Omental fat pad (tissue), 4 donors: ENCODE data around the gene KRCC1. TPM values are rescaled to one million over a fixed set of nuclear protein-coding genes. Genes with fewer than 3 reads are reported as not detected.
"Not testable (repeated sequence)": the region's sequence is repeated elsewhere in the genome, so short reads cannot be mapped to it uniquely, and the experiment has no call there.

ENCODE experiments used
- ATAC-seq: fragments of 150-250 bp; one replicate; pipeline ENCODE4 v1.9.1; 2016; ENCODE audit warnings: mild to moderate bottlenecking, moderate library complexity; ENCODE audit not compliant: low FRiP score
- DNase-seq: peaks from one replicate; pipeline ENCODE4 v3.0.0-alpha.2; 2019; ENCODE audit warnings: low spot score
- total RNA-seq, 4 donors: library from RNA; depleted of rRNA; stranded (reverse); fragments of >200 nt; gene quantifications; one replicate each; pipeline ENCODE4 v1.1.0, GENCODE V29; 2016
- TF ChIP-seq, protein P1 (sequence below), 3 donors: fragments of 450-650 bp; IDR thresholded peaks; one replicate each; pipeline ENCODE4 v1.5.1; 2016 to 2017; ENCODE audit warnings: antibody characterized with exemption in 3 of 3, mild to moderate bottlenecking in 3 of 3, moderate library complexity in 2 of 3

Gene KRCC1
- total RNA-seq, 4 donors from 2014 or later = 12.2 to 37.8 (median 26.1) TPM

DNA sequence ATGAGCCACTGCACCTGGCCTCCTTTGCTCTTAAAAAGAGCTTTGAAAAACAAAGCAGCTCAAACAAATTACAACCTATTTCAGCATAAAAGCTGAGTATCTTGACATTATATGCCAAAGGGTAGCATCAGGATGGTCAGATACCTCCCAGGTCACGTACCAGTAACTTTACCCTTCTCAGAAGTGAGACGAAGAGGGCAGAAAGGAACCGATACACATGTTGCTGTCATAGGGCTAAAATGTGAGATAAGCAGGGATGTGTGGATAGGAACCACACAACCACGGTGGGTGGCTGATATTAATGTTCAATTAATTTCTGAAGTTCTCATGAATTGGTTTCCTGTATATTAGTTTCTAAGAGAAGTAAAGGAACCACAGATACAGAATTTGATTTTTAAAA is 26.7 kb downstream of the KRCC1 start:
- no peak for DNase-seq
- ATAC-seq = no peak
- TF ChIP-seq, protein P1, sequence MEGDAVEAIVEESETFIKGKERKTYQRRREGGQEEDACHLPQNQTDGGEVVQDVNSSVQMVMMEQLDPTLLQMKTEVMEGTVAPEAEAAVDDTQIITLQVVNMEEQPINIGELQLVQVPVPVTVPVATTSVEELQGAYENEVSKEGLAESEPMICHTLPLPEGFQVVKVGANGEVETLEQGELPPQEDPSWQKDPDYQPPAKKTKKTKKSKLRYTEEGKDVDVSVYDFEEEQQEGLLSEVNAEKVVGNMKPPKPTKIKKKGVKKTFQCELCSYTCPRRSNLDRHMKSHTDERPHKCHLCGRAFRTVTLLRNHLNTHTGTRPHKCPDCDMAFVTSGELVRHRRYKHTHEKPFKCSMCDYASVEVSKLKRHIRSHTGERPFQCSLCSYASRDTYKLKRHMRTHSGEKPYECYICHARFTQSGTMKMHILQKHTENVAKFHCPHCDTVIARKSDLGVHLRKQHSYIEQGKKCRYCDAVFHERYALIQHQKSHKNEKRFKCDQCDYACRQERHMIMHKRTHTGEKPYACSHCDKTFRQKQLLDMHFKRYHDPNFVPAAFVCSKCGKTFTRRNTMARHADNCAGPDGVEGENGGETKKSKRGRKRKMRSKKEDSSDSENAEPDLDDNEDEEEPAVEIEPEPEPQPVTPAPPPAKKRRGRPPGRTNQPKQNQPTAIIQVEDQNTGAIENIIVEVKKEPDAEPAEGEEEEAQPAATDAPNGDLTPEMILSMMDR (IDR thresholded peaks at IDR 0.05) = no peak

DNA sequence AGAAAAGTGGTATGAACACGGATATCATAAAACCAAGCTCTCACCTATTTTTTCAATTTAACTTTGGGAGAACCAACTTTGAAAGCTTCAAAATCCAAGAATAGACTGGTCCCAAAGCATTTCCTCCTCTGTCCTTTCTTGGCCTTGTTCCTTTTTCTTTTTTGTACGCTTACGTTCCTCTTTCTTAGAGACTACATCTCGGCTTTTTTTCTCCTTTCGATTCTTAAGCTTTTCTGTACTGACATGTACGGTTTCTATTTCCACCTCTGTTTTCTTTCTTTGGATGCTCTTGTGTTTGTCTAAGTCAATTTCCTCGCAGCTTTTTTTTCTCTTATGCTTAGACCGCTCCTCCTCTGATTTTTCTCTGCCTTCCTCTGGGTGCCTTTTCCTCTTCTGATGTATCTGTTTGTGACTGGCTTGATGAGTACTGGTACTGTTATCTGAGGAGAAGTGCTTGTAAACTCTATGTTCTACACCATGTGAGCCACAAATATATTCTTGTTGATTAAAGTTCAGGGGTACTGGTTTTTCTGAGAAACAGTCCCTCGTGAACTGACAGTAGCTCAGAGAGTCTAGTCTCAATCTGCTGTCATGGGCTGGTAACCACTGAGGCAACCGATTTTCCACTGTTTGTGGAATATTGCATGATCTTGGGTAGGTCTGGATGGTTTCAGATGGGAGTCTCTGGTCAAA is 27.7 kb downstream of the KRCC1 start:
- TF ChIP-seq, protein P1 (IDR thresholded peaks at IDR 0.05) = no peak
- no peak for ATAC-seq
- no peak for DNase-seq

DNA sequence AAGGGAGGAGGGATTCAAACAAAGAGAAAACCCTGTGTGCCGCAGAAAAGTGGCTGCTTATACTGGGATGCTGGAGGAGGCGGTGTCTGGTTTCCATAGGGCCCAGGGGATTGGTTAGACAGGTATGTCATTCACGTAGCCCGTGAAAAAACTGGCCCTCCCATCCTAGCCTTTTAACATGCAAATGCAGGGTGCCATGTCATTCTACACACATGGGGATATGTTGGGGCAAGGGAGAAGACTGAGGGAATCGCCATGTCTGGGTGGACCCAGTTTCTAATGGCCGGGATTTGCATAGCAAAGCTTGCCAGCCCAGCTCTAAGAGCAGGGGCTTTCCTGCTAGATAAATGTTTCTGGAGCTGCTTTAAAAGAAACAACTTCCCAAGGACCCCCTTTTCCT is 31.1 kb downstream of the KRCC1 start:
- TF ChIP-seq, protein P1 (IDR thresholded peaks at IDR 0.05) = no peak
- DNase-seq (no peak), ATAC-seq (no peak)

DNA sequence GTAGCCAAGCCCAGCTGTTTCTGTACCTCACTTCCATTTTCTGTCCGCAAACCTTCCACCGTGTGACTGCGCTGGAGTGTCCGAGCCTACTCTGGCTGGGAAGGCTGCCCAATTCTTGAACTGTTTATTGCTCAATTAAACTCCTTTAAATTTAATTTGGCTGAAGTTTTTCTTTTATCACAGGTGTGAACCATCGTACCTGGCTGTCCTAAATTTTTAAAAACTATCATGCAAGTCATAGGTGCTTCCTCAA is 33.0 kb downstream of the KRCC1 start:
- DNase-seq (no peak), ATAC-seq (no peak)
- TF ChIP-seq, protein P1 (IDR thresholded peaks at IDR 0.05) = no peak

DNA sequence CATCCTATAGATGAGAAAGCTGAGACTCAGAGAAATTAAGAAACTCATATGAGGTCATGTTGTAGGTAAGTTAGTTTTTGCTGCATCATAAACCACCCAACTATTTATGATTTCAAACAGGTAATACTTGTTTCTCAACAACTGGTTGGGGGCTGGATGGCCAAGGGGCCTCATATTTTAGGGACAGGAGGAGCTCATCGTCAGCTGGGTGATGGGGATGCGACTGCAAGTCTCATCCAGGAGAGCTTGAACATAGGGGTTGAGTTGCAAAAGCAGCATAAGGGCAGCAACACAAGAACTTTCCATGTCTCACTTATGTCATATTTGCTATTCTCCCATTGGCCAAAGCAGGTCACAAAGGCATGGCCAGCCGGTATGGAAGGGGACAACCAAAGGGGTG is 35.6 kb downstream of the KRCC1 start:
- TF ChIP-seq, protein P1 (IDR thresholded peaks at IDR 0.05) = no peak
- DNase-seq = no peak

DNA sequence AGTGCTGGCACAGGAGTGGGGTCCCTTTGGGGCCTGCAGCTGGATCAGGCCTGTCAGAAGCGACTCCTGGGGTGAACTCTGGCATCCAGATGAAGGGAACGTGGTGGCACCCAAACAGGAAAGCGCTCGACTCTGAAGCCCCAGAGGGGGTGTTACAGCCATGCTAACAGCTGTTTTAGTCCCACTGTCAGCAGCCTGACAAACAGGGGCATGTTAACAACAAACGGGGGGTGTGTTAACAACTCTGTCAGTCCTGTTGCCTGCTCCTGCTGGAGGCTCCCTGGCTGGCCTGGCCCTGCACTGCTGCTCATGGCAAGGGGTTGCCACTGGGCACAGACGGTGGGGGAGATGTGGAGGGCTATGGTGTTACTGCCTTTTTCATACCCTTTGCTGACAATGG is 36.7 kb downstream of the KRCC1 start:
- DNase-seq (no peak), ATAC-seq (no peak)
- TF ChIP-seq, protein P1 (IDR thresholded peaks at IDR 0.05) = no peak

More for the DNA sequence above, 35.6 kb downstream of the KRCC1 start:
- ATAC-seq = no peak

DNA sequence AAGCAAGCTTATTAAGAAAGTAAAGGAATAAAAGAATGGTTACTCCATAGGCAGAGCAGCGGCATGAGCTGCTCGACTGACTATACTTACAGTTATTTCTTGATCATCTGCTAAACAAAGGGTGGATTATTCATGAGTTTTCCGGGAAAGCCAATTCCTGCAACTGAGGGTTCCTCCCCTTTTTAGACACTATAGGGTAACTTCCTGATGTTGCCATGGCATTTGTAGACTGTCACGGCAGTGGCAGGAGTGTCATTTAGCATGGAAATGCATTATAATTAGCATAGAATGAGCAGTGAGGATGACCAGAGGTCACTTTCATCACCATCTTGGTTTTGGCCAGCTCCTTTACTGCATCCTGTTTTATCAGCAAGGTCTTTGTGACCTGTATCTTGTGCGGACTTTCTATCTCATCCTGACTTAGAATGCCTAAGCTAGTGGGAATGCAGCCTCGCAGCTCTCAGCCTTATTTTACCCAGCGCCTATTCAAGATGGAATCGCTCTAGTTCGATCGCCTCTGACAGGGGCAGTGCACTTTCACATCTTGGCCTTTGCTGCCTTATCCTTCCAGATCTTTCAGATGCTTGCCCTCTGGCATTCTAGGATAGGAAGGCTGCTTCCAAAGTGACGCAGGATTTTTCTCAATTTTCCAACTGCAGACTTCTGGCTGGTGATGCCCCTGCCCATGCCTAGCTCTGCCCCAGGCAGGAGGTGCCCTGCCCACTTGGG is 37.3 kb downstream of the KRCC1 start:
- DNase-seq = not testable (repeated sequence)

DNA sequence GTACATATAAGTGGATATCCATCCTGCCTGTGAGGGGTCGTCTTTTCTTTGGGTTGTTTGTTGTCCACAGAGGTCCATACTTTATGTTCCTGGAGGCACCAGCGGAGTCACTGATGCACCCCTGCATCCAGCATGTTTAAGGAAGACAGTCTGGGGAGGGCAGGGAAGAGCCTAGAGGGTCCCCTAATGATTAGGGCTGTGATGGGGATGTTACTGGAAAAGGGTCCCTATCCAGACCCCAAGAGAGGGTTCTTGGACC is 37.9 kb downstream of the KRCC1 start:
- DNase-seq, ATAC-seq: not testable (repeated sequence)

More for the DNA sequence above, 37.3 kb downstream of the KRCC1 start:
- not testable (repeated sequence) for ATAC-seq
